Keratinocyte (primary cell): ENCODE results near the gene DCHS1.

Source experiments
- CTCF ChIP-seq, 3 experiments: IDR thresholded peaks in 1 of 3; conservative IDR thresholded peaks in 1 of 3; optimal IDR thresholded peaks in 1 of 3; 2 replicates in 2 of 3; 3 replicates in 1 of 3; pipeline versions ENCODE3 to v1.5.1; 2011; ENCODE audit warnings: low read length in 3 of 3, mild to moderate bottlenecking in 3 of 3, moderate library complexity in 2 of 3, control low read depth in 1 of 3, inconsistent platforms in 1 of 3; ENCODE audit not compliant: insufficient read depth in 2 of 3; ENCODE audit errors: extremely low read depth in 1 of 3
- EZH2 ChIP-seq: IDR thresholded peaks from one replicate; pipeline ENCODE4 v1.6.1; 2012; ENCODE audit warnings: inconsistent platforms, mild to moderate bottlenecking, low read length, moderate library complexity

GRCh38 chr11:6609502-6610015, 46.0 kb downstream of the DCHS1 start:
- TF ChIP-seq CTCF (optimal IDR thresholded peaks at IDR 0.05 in 1 of 3, IDR thresholded peaks at IDR 0.05 in 1 of 3, conservative IDR thresholded peaks at IDR 0.05 in 1 of 3; ENCODE audit: extremely low read depth in 1 of 3, insufficient read depth in 2 of 3, low read length in 3 of 3) (no peak), EZH2 (no peak)
